HG03575 (cell line): ENCODE results near the gene HDAC6.
"Not testable (repeated sequence)": the region's sequence is repeated elsewhere in the genome, so short reads cannot be mapped to it uniquely, and the experiment has no call there.

Experiments
- ATAC-seq: cut with Tn5 transposase; IDR thresholded peaks from one replicate; pipeline ENCODE4 v1.9.1; 2021; ENCODE audit not compliant: unreplicated experiment, insufficient number of reproducible peaks, low FRiP score; ENCODE audit errors: extremely low read depth

The HDAC6 gene

DNA sequence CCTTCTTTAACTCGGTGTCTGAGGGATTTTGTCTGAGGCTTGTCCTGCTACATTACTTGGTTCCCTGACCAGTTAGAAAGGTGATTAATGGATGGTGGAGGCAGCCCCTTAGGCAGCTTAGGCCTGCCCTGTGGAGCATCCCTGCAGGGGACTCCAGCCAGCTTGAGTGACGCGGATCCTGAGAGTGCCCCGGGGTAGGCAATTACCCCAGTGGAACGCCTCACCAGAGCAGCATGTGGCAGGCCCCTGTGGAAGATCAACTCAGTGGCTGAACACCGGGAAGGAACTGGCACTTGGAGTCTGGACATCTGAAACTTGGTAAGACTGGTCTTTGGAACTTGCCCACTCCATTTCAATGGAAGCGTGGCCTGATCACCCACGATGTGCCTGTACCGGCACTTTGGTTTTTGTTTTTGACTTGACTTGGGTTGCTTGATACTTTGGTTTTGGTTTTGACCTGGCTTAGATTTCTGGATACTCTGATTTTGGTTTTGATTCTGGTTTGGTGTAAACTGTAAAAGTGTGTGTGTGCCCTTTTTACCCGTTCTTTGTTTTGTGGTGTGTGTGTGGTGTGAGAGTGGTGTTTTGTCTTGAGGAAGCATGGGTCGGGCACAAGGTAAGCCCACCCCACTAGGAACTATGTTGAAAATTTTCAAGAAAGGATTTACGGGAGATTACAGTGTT is 52.4 kb downstream of the HDAC6 start:
- ATAC-seq = not testable (repeated sequence)

DNA sequence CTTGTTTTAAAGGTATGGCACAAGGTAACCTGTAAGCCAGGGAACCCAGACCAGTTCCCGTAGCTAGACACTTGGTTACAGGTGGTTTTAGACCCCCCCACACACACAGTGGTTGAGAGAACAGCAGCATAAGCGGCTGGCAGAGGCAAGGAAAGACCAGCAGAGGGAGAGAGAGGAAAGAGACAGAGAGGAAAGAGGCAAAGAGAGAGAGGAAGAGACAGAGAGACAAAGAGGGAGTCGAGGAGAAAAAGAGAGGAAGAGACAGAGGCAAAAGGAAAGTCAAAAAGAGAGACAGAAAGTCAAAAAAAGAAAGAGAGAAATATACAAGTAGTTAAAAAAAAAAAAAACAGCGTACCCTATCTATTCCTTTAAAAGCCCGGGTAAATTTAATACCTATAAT is 53.0 kb downstream of the HDAC6 start:
- ATAC-seq = no peak

DNA sequence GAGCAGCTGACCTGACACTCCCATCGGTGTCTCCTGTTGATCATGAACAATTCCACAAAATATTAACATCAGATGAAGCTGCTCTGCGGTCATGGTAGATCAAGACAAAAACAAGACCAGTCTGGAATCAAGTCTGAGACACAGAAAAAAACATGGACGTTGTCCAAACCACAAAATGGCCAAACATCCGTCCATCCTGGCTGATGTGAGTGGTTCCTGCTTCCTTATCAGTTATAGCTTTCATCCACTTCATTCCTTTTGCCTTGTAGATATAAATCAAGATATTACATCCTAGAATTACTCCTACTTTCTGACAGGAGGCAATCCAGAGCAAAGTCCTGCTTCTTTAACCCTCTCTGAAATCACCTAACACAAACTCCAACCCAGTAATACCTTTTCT is 62.3 kb downstream of the HDAC6 start:
- ATAC-seq = no peak

DNA sequence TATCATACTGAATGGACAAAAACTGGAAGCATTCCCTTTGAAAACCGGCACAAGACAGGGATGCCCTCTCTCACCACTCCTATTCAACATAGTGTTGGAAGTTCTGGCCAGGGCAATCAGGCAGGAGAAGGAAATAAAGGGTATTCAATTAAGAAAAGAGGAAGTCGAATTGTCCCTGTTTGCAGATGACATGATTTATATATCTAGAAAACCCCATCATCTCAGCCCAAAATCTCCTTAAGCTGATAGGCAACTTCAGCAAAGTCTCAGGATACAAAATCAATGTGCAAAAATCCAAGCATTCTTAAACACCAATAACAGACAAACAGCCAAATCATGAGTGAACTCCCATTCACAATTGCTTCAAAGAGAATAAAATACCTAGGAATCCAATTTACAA is 70.2 kb downstream of the HDAC6 start:
- ATAC-seq = not testable (repeated sequence)
